Measurements from ENCODE around the gene HLX. TPM values are rescaled to one million over a fixed set of nuclear protein-coding genes. Genes with fewer than 3 reads are reported as not detected.

The HLX gene
- total RNA-seq, 1 donor from 2014 or later = 11.0 TPM

GRCh38 chr1:220921498-220921897, 42.3 kb downstream of the HLX start:
- DNase-seq (ENCODE audit: low spot score) = no peak
- ATAC-seq = no peak

DNA sequence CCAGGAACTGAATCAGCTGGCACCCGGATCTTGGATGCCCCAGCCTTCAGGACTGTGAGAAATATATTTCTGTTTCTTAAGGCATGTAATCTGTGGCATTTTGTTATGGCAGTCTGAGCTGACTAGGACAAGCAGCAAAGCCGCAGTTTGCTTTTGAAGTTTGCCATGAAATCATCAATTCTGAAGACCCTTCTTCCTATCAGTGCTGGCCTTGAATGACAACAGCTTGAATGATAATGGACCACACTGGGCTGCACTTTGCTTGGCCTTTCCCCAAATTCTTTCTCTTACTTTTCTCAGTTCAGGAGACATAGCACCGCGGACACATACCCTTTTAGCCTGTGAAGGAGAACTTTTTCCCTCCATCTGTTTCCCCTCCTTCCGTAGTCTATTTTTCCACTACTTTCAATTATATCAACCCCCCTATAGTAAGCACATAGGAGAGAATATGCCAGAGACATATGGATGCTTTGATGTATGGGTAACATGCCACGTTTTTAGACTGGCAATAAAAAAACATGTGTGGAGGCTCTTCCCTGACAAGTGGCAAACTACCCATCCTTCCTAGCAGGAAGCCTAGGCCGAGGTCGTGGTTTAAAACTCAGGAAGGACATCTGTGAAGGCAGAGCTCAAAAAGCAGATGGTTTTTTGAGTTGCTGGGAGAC, 42.9 kb downstream of the HLX start:
- DNase-seq (ENCODE audit: low spot score) = no peak

DNA sequence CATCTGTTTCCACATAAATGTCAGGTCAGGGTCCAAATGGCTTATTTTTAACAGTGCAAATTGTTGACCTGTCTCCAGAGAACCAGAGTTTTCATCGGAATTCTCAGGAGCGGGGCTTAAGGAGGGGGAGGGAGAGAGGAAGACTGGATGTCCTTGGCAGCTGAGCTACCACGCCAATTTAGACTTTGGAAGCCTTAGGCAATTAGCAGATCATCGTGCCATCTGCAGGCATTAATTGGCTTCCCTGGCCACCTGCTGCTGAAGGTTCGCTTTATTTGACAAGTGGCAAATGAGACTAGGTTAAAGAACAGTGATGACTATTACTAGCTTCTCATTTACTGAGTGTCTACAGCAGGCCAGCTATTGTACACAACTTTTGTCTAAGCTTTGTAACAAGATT, 43.7 kb downstream of the HLX start:
- DNase-seq (ENCODE audit: low spot score) (no peak), ATAC-seq (no peak)

More for the DNA sequence above, 42.9 kb downstream of the HLX start:
- ATAC-seq = no peak

DNA sequence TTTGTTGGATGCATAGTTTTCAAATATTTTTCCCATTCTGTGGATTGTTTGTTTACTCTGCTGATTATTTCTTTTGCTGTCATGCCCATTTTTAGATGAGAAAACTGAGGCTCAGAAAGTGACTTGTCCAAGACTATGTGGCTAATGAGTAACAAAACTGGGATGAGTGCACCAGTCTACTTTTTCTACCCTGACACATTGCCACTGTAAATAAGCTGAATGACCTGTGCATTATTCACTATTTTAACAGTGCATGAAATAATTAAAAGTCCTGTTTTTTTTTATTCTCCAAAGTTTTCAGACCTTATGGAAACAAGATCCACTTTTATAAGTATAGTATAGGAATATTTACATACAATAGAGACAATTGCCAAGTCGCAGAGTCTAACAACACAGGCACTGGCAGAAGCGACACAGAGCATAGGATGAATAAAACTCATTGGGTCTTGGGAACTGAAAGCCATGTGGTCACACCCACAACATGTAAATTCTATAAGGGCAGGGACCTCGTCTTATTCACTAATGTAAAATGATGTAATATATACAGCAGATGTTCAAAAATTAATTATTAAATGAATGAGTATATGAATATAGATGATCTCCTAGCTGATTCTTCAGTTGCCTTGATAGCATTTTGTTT, 45.2 kb downstream of the HLX start:
- ATAC-seq (no peak), DNase-seq (ENCODE audit: low spot score) (no peak)

- peak; percentile 38 for ATAC-seq
These were observed 46.5 kb downstream of the HLX start for GRCh38 chr1:220925707-220926106.

DNA sequence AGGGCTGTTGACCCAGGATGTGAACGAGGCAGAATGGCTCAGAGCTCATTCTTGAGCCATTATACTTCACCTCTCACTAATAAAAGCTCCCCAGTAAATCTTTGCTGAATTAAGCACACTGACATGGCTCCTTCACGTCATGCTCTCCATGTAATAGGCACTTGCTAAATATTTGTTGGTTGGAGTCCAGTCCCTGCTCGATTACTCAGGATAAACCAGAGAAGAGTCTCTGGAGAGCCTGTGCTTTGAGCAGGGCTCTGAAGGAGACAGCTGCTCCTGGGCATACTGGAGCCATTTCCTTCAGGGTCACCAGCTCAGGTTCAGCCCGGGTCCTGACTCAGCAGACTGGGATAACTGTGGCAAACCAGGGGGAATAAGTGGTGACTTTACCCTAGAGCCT, 46.9 kb downstream of the HLX start:
- no peak for DNase-seq (ENCODE audit: low spot score)
- peak; percentile 66 for ATAC-seq

More at GRCh38 chr1:220925707-220926106, 46.5 kb downstream of the HLX start:
- no peak for DNase-seq (ENCODE audit: low spot score)

- DNase-seq (ENCODE audit: low spot score) (no peak), ATAC-seq (no peak)
These were observed 48.2 kb downstream of the HLX start for GRCh38 chr1:220927442-220927841.

DNA sequence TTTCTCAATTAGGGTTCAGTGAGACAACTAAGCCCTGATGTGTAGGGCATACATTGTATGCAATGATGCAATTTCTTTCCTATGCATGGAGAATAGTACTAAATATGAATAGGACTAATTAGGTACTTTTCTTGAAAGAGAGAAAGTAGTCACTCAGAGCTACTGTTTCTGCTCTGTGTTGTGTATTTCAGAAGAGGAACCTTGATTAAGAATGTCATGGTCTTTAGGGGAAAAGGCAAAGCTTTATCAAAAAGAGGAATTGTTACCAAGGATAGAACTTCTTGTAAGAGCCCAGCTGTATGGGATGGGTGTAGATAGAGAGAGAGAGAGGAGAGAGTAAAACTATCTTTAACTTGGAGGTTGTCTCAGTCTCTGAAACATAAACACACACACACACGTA, 49.1 kb downstream of the HLX start:
- no peak for DNase-seq (ENCODE audit: low spot score)
- no peak for ATAC-seq

- no peak for DNase-seq (ENCODE audit: low spot score)
- ATAC-seq = no peak
These were observed 49.6 kb downstream of the HLX start for GRCh38 chr1:220928725-220929300.

- ATAC-seq = peak; percentile 69
These were observed 50.1 kb downstream of the HLX start for GRCh38 chr1:220929304-220929703.

More at GRCh38 chr1:220929304-220929703, 50.1 kb downstream of the HLX start:
- no peak for DNase-seq (ENCODE audit: low spot score)

Other genes starting within 250 kb of the HLX start
- gene C1orf115, start 189.1 kb upstream of the HLX start, total RNA-seq = 49.9 TPM
- gene MTARC2, start 131.1 kb upstream of the HLX start, total RNA-seq = 129 TPM
- 77.4 TPM for gene MTARC1, start 92.5 kb upstream of the HLX start, total RNA-seq

Data from left lobe of liver (tissue), 2 donors.